GM12892 (cell line): ENCODE measurements around the gene KIF3A.
A peak's percentile ranks its signal among the peaks of the same experiment; 100 is the strongest.

Experiments
- DNase-seq: peaks from one replicate; pipeline ENCODE4 v3.0.0; 2011; ENCODE audit not compliant: insufficient read length
- FAIRE-seq: peaks from 2 replicates; lab custom pipeline; 2011; peaks lifted over from hg19 to GRCh38; lab: Jason Lieb, UNC
- POLR2A ChIP-seq: IDR thresholded peaks from 2 replicates; pipeline ENCODE4 v1.6.1; 2011; ENCODE audit warnings: low read depth, low read length, control low read depth
- POLR2AphosphoS5 ChIP-seq: IDR thresholded peaks from 2 replicates; pipeline ENCODE4 v1.6.1; 2011; ENCODE audit warnings: low read depth, low read length, control low read depth
- TAF1 ChIP-seq: IDR thresholded peaks from 2 replicates; pipeline ENCODE4 v1.6.1; 2011; ENCODE audit warnings: low read depth, mild to moderate bottlenecking, control low read depth, low read length, borderline replicate concordance

The KIF3A gene

GRCh38 chr5:132669455-132669820, 67.9 kb downstream of the KIF3A start:
- TF ChIP-seq TAF1, result no peak
- no peak for TF ChIP-seq POLR2AphosphoS5
- FAIRE-seq, result no peak
- DNase-seq, result no peak

GRCh38 chr5:132668706-132669454, 68.5 kb downstream of the KIF3A start:
- TF ChIP-seq POLR2AphosphoS5, result no peak
- TF ChIP-seq TAF1, result no peak
- no peak for TF ChIP-seq POLR2A
- DNase-seq (no peak), FAIRE-seq (no peak)

- no peak for FAIRE-seq
- no peak for DNase-seq
- TF ChIP-seq TAF1 (no peak), POLR2AphosphoS5 (no peak)
Observed at GRCh38 chr5:132667761-132668705, 69.3 kb downstream of the KIF3A start.

- TF ChIP-seq POLR2AphosphoS5, result no peak
- TF ChIP-seq POLR2A, result no peak
- TF ChIP-seq TAF1, result no peak
- DNase-seq, result no peak
- FAIRE-seq, result no peak
Observed at GRCh38 chr5:132667309-132667708, 70.0 kb downstream of the KIF3A start.

GRCh38 chr5:132666310-132667123, 70.8 kb downstream of the KIF3A start:
- TF ChIP-seq POLR2AphosphoS5, result no peak
- TF ChIP-seq POLR2A, result no peak
- no peak for TF ChIP-seq TAF1
- DNase-seq (no peak), FAIRE-seq (no peak)

- FAIRE-seq (no peak), DNase-seq (no peak)
- TF ChIP-seq TAF1 (no peak), POLR2A (no peak), POLR2AphosphoS5 (no peak)
Observed at GRCh38 chr5:132665574-132666080, 71.7 kb downstream of the KIF3A start.

- TF ChIP-seq TAF1, result no peak
- FAIRE-seq (no peak), DNase-seq (no peak)
Observed at GRCh38 chr5:132664696-132665209, 72.6 kb downstream of the KIF3A start.

- peak; percentile 97 for FAIRE-seq
- TF ChIP-seq POLR2AphosphoS5 (no peak; the same call in none of the 2 replicates), TAF1 (no peak), POLR2A (peak; percentile 8)
- DNase-seq, result peak; percentile 69
Observed at GRCh38 chr5:132663771-132664695, 73.3 kb downstream of the KIF3A start.

GRCh38 chr5:132662925-132663770, 74.2 kb downstream of the KIF3A start:
- no peak for FAIRE-seq
- peak; percentile 27; the same call in 1 of the 2 replicates for TF ChIP-seq TAF1
- peak; percentile 79 for TF ChIP-seq POLR2AphosphoS5
- TF ChIP-seq POLR2A, result peak; percentile 74
- DNase-seq, result peak; percentile 70

GRCh38 chr5:132662004-132662401, 75.3 kb downstream of the KIF3A start:
- TF ChIP-seq POLR2A, result no peak
- TF ChIP-seq POLR2AphosphoS5, result no peak
- TF ChIP-seq TAF1, result no peak
- no peak for FAIRE-seq
- no peak for DNase-seq
